PC-3 (cell line): ENCODE measurements around the gene EPG5. TPM values are rescaled to one million over a fixed set of nuclear protein-coding genes. Genes with fewer than 3 reads are reported as not detected.

Experiments used
- ATAC-seq: fragments of 200-7000 bp; cut with Tn5 transposase; 2 replicates; pipeline ENCODE4 v1.9.1; 2020; ENCODE audit warnings: mild to moderate bottlenecking, moderate library complexity
- BruUV-seq: library from RNA; stranded (reverse); fragments of 400-500 nt; replicated peaks from 2 replicates; lab custom pipeline; 2021; lab: Mats Ljungman, UMichigan
- CTCF ChIA-PET: fragments of 300-600 bp; sonication (Branson Sonifier 250); formaldehyde crosslinking; loops from one replicate; lab custom pipeline; 2022; ENCODE audit warnings: antibody characterized with exemption; lab: Charles Lee
- POLR2A ChIA-PET: fragments of 300-600 bp; sonication (Branson Sonifier 250); formaldehyde crosslinking; loops from one replicate; lab custom pipeline; 2022; ENCODE audit warnings: antibody characterized with exemption; ENCODE audit not compliant: unreplicated experiment; lab: Charles Lee
- DNase-seq: peaks from one replicate; pipeline ENCODE4 v3.0.0-alpha.2; 2015
- H2AFZ ChIP-seq: fragments of 300-600 bp; sonication (generic); 2 replicates; pipeline ENCODE4 v1.6.0; 2016; ENCODE audit warnings: antibody characterized with exemption, low read length
- H3F3A ChIP-seq: fragments of 300-600 bp; sonication (generic); one replicate; pipeline ENCODE4 v1.6.0; 2017; ENCODE audit warnings: antibody characterized with exemption, low read length, control low read depth, mild to moderate bottlenecking; ENCODE audit not compliant: unreplicated experiment
- H3K27ac ChIP-seq: fragments of 300-600 bp; sonication (generic); 2 replicates; pipeline ENCODE4 v1.5.1; 2016; ENCODE audit warnings: mild to moderate bottlenecking, low read length
- H3K27me3 ChIP-seq: fragments of 300-600 bp; sonication (generic); 2 replicates; pipeline ENCODE4 v1.6.1; 2016; ENCODE audit warnings: low read length, mixed read lengths
- H3K36me3 ChIP-seq: fragments of 300-600 bp; sonication (generic); 2 replicates; pipeline ENCODE4 v1.6.1; 2016; ENCODE audit warnings: low read depth, mixed run types, low read length, mixed read lengths
- H3K4me1 ChIP-seq: fragments of 300-600 bp; sonication (generic); 2 replicates; pipeline ENCODE4 v1.5.1; 2016; ENCODE audit warnings: low read length; ENCODE audit not compliant: insufficient read depth
- H3K4me2 ChIP-seq: fragments of 300-600 bp; sonication (generic); 2 replicates; pipeline ENCODE4 v1.6.0; 2016; ENCODE audit warnings: low read length
- H3K4me3 ChIP-seq: fragments of 300-600 bp; sonication (generic); 2 replicates; pipeline ENCODE4 v1.5.1; 2016; ENCODE audit warnings: mild to moderate bottlenecking, low read length, mixed read lengths
- H3K79me2 ChIP-seq: fragments of 300-600 bp; sonication (generic); 2 replicates; pipeline ENCODE4 v1.6.1; 2017; ENCODE audit warnings: low read length, mixed read lengths
- H3K9ac ChIP-seq: fragments of 300-600 bp; sonication (generic); 2 replicates; pipeline ENCODE4 v1.6.0; 2016; ENCODE audit warnings: mild to moderate bottlenecking, low read length
- H3K9me2 ChIP-seq: fragments of 300-600 bp; sonication (generic); replicated peaks from 2 replicates; pipeline ENCODE4 v1.6.1; 2016; ENCODE audit warnings: mixed run types, low read length, mixed read lengths
- H3K9me3 ChIP-seq: fragments of 300-600 bp; sonication (generic); 2 replicates; pipeline ENCODE4 v1.6.1; 2016; ENCODE audit warnings: low read length, mixed read lengths
- H4K20me1 ChIP-seq: fragments of 300-600 bp; sonication (generic); 2 replicates; pipeline ENCODE4 v1.6.1; 2016; ENCODE audit warnings: low read length, mixed read lengths
- EZH2 ChIP-seq: fragments of 300-600 bp; sonication (generic); IDR thresholded peaks from one replicate; pipeline ENCODE4 v1.6.1; 2017; ENCODE audit warnings: antibody characterized with exemption, mild to moderate bottlenecking, low read length; ENCODE audit not compliant: unreplicated experiment
- EZH2phosphoT487 ChIP-seq: fragments of 300-600 bp; sonication (generic); IDR thresholded peaks from 2 replicates; pipeline ENCODE4 v1.6.1; 2018; ENCODE audit warnings: mild to moderate bottlenecking, antibody characterized with exemption, low read length, borderline replicate concordance
- intact Hi-C: fragments of 100-400 bp; cut with micrococcal nuclease; formaldehyde crosslinking; loops from 2 replicates; pipeline ENCODE4 v1.9.0; 2023
- total RNA-seq: library from RNA; depleted of rRNA; stranded (reverse); fragments of >200 nt; gene quantifications from 2 replicates; pipeline ENCODE4 v1.2.3, GENCODE V29; 2014
- TF ChIP-seq, protein P1 (sequence below): fragments of 300-600 bp; sonication (generic); conservative IDR thresholded peaks from 2 replicates; pipeline ENCODE4 v1.5.1; 2017; ENCODE audit warnings: antibody characterized with exemption, low read depth, mild to moderate bottlenecking, low read length

The EPG5 gene
- total RNA-seq, 1 experiment from 2014 or later, result 7.1 TPM

DNA sequence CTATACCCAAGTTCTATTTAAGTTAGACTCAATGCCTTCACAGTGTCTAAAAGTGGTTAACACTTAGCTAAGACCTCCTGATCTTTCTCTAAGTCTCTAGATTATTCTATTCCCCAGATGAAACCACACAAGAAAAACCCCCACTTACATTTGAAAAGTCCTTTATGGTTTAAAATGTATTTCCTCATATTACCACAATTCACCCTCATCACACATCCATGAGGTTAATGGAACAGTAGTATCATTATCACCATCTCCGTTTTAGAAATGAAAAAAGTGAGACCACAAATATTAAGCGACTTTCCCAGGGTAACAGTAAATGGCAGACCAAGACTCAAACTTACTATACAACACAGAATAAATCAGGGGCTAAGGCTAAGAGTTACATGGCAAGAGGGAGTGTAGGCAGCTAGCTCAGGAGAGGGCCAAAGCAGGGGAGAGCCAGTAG lies 28.6 kb downstream of the EPG5 start:
- H2AFZ ChIP-seq, result no peak overlapping the region
- DNase-seq, result no peak
- no peak overlapping the region for H3K4me2 ChIP-seq
- CTCF ChIA-PET, result no interaction called here
- ATAC-seq, result no peak
- BruUV-seq, result no TSS peak
- H3K4me3 ChIP-seq, result no peak overlapping the region
- no peaks in the 10 kb centered on the region for H3K9me2 ChIP-seq
- H3K36me3 ChIP-seq, result no peaks in the 10 kb centered on the region
- no peaks in the 10 kb centered on the region for H3K9me3 ChIP-seq
- no peaks in the 10 kb centered on the region for H3K4me1 ChIP-seq
- H3K27ac ChIP-seq, result no peak overlapping the region
- no peaks in the 10 kb centered on the region for H3K79me2 ChIP-seq
- TF ChIP-seq, protein P1, sequence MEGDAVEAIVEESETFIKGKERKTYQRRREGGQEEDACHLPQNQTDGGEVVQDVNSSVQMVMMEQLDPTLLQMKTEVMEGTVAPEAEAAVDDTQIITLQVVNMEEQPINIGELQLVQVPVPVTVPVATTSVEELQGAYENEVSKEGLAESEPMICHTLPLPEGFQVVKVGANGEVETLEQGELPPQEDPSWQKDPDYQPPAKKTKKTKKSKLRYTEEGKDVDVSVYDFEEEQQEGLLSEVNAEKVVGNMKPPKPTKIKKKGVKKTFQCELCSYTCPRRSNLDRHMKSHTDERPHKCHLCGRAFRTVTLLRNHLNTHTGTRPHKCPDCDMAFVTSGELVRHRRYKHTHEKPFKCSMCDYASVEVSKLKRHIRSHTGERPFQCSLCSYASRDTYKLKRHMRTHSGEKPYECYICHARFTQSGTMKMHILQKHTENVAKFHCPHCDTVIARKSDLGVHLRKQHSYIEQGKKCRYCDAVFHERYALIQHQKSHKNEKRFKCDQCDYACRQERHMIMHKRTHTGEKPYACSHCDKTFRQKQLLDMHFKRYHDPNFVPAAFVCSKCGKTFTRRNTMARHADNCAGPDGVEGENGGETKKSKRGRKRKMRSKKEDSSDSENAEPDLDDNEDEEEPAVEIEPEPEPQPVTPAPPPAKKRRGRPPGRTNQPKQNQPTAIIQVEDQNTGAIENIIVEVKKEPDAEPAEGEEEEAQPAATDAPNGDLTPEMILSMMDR, result no peak
- H4K20me1 ChIP-seq, result no peaks in the 10 kb centered on the region
- intact Hi-C loops, result no loop called here
- H3K27me3 ChIP-seq, result no peaks in the 10 kb centered on the region
- POLR2A ChIA-PET, result no interaction called here
- H3F3A ChIP-seq, result no peaks in the 10 kb centered on the region
- H3K9ac ChIP-seq, result no peak overlapping the region

DNA sequence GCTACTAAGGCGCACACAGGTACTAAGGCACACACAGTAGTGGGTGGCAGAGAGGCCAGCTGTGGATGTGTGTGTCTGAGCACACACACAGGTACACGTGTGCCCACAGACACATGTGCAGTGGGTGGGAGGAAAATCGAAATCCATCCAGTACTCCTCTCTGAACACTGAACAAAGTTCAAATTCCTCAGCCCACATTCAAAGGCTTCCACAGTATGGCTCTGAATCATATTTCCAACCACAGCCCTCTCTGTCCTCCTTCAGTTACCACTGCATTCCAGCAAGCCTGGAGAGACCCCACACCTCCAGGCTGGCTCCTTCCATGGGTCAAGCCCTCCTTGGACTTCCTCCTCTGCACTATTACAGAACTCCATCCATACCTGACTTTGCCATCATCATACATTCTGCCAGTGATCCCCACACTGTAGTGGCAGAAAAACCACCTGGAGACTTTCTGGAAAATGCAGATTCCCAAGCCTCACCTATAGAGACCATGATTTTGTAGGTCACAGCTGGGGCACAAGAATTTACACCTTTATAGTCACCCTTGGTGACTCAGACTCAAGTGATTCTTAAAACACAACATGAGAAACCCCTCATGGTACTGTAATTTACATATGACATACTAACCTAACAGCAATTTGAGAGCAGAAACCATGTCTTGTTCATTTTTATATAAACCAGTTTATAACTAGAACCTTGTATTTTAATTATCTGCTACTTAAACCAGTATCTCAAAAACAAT lies 31.4 kb downstream of the EPG5 start:
- Histone ChIP-seq H3K27ac (no peak overlapping the region), H3F3A (no peaks in the 10 kb centered on the region)

DNA sequence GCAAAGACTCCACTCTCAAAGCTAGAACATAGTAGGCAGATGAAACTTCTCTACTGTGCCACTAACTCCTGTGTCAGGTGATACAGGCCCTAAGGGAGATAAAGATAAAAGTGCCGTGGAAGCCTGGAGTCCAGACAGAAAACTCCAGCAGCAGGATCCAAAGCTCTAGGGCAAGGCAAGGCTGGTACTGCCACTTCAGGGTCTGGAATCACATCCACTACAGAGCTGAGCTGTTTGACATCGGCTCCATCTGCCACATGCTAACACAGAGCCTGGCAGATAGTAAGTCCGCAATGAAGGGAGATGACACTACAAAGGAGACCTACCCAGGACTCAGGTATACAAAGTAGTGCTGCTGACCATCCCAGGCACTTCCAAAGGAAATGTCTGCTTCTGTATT lies 34.4 kb downstream of the EPG5 start:
- CTCF ChIA-PET, result no interaction called here
- H3K9me2 ChIP-seq, result no peaks in the 10 kb centered on the region
- H3K4me1 ChIP-seq, result no peaks in the 10 kb centered on the region
- H3F3A ChIP-seq, result no peaks in the 10 kb centered on the region
- H3K27me3 ChIP-seq, result no peaks in the 10 kb centered on the region
- H3K9me3 ChIP-seq, result no peaks in the 10 kb centered on the region
- H3K4me3 ChIP-seq, result no peak overlapping the region
- H3K36me3 ChIP-seq, result no peaks in the 10 kb centered on the region
- intact Hi-C loops, result no loop called here
- POLR2A ChIA-PET, result no interaction called here
- DNase-seq, result no peak
- H2AFZ ChIP-seq, result no peak overlapping the region
- H4K20me1 ChIP-seq, result no peaks in the 10 kb centered on the region
- no peak for ATAC-seq
- no peaks in the 10 kb centered on the region for H3K79me2 ChIP-seq
- no peak overlapping the region for H3K4me2 ChIP-seq
- no peak overlapping the region for H3K27ac ChIP-seq
- no TSS peak for BruUV-seq
- H3K9ac ChIP-seq, result no peak overlapping the region
- TF ChIP-seq, protein P1, result no peak
- no peak for TF ChIP-seq EZH2
- TF ChIP-seq EZH2phosphoT487, result no peak

More for the DNA sequence above, 31.4 kb downstream of the EPG5 start:
- H2AFZ ChIP-seq, result no peak overlapping the region
- ChIA-PET POLR2A (no interaction called here), CTCF (no interaction called here)
- ATAC-seq (no peak), DNase-seq (no peak)
- H3K9ac ChIP-seq, result no peak overlapping the region
- no peak overlapping the region for H3K4me2 ChIP-seq
- no peaks in the 10 kb centered on the region for H3K79me2 ChIP-seq
- H3K4me1 ChIP-seq, result no peaks in the 10 kb centered on the region
- H3K4me3 ChIP-seq, result no peak overlapping the region
- no TSS peak for BruUV-seq
- TF ChIP-seq EZH2phosphoT487 (no peak), EZH2 (no peak)
- TF ChIP-seq, protein P1, result no peak
- no peaks in the 10 kb centered on the region for H3K36me3 ChIP-seq
- no peaks in the 10 kb centered on the region for H3K27me3 ChIP-seq
- H3K9me2 ChIP-seq, result no peaks in the 10 kb centered on the region
- H4K20me1 ChIP-seq, result no peaks in the 10 kb centered on the region
- intact Hi-C loops, result no loop called here
- H3K9me3 ChIP-seq, result no peaks in the 10 kb centered on the region
